Sciatic nerve (tissue), 2 donors: ENCODE data around the gene CFAP299. TPM values are rescaled to one million over a fixed set of nuclear protein-coding genes. Genes with fewer than 3 reads are reported as not detected.

ENCODE experiments used
- ATAC-seq: fragments of 200-7000 bp; cut with Tn5 transposase; one replicate; pipeline ENCODE4 v1.9.1; 2020; ENCODE audit warnings: mild to moderate bottlenecking, moderate library complexity
- DNase-seq: peaks from one replicate; pipeline ENCODE4 v3.0.0-alpha.2; 2020; ENCODE audit warnings: low spot score
- intact Hi-C: fragments of 100-400 bp; cut with DNase I; formaldehyde crosslinking; loops from one replicate; pipeline ENCODE4 v1.14.2; 2022
- total RNA-seq: library from RNA; stranded (reverse); fragmentation: NEBNext Ultra II Directional; extraction: Animal tissue kit (Norgen Biotek cat#: 25700); gene quantifications from one replicate; pipeline ENCODE4 v1.2.1, GENCODE V29; 2021
- donor health status: DM: no; HTN: no; CAD: no.
- donor health status: DM: no; HTN: no; CAD: no.

The CFAP299 gene
- total RNA-seq, 1 donor from 2014 or later: 0.22 TPM

GRCh38 chr4:80918004-80918403, 582.5 kb downstream of the CFAP299 start:
- DNase-seq: no peak
- ATAC-seq: no peak
- intact Hi-C loops: no loop called here

- no peak for DNase-seq
- intact Hi-C loops: no loop called here
- no peak for ATAC-seq
These were observed 585.9 kb downstream of the CFAP299 start for GRCh38 chr4:80921441-80921840.

GRCh38 chr4:80922941-80923340, 587.4 kb downstream of the CFAP299 start:
- DNase-seq (no peak), ATAC-seq (no peak)
- intact Hi-C loops: no loop called here

GRCh38 chr4:80925293-80925692, 589.8 kb downstream of the CFAP299 start:
- ATAC-seq: no peak
- intact Hi-C loops: no loop called here
- DNase-seq: no peak

GRCh38 chr4:80926446-80926845, 590.9 kb downstream of the CFAP299 start:
- no peak for DNase-seq
- no peak for ATAC-seq
- intact Hi-C loops: no loop called here

GRCh38 chr4:80926891-80927290, 591.4 kb downstream of the CFAP299 start:
- ATAC-seq (no peak), DNase-seq (no peak)
- intact Hi-C loops: no loop called here

- ATAC-seq (no peak), DNase-seq (no peak)
- intact Hi-C loops: no loop called here
These were observed 591.9 kb downstream of the CFAP299 start for GRCh38 chr4:80927420-80927819.

GRCh38 chr4:80931631-80932081, 596.1 kb downstream of the CFAP299 start:
- no peak for DNase-seq
- intact Hi-C loops: no loop called here
- no peak for ATAC-seq

- ATAC-seq: no peak
- no peak for DNase-seq
- intact Hi-C loops: no loop called here
These were observed 612.6 kb downstream of the CFAP299 start for GRCh38 chr4:80948141-80948540.

- no peak for DNase-seq
- intact Hi-C loops: no loop called here
- ATAC-seq: no peak
These were observed 613.5 kb downstream of the CFAP299 start for GRCh38 chr4:80948995-80949394.

- ATAC-seq (no peak), DNase-seq (no peak)
- intact Hi-C loops: no loop called here
These were observed 620.9 kb downstream of the CFAP299 start for GRCh38 chr4:80956421-80956820.

GRCh38 chr4:80963051-80963450, 627.5 kb downstream of the CFAP299 start:
- DNase-seq: no peak
- intact Hi-C loops: no loop called here
- ATAC-seq: no peak

- DNase-seq (no peak), ATAC-seq (no peak)
- intact Hi-C loops: no loop called here
These were observed 631.8 kb downstream of the CFAP299 start for GRCh38 chr4:80967346-80967745.

GRCh38 chr4:80980239-80980638, 644.7 kb downstream of the CFAP299 start:
- ATAC-seq (no peak), DNase-seq (no peak)
- intact Hi-C loops: no loop called here

GRCh38 chr4:80986011-80986410, 650.5 kb downstream of the CFAP299 start:
- no peak for ATAC-seq
- intact Hi-C loops: no loop called here
- no peak for DNase-seq

GRCh38 chr4:80989921-80990544, 654.5 kb downstream of the CFAP299 start:
- ATAC-seq (no peak), DNase-seq (no peak)
- intact Hi-C loops: no loop called here

- ATAC-seq: no peak
- DNase-seq: no peak
- intact Hi-C loops: no loop called here
These were observed 655.3 kb downstream of the CFAP299 start for GRCh38 chr4:80990851-80991250.

- DNase-seq: no peak
- no peak for ATAC-seq
- intact Hi-C loops: no loop called here
These were observed 664.4 kb downstream of the CFAP299 start for GRCh38 chr4:80999943-81000342.

GRCh38 chr4:81003597-81004111, 668.1 kb downstream of the CFAP299 start:
- ATAC-seq (no peak), DNase-seq (no peak)
- intact Hi-C loops: no loop called here

GRCh38 chr4:81007417-81007816, 671.9 kb downstream of the CFAP299 start:
- intact Hi-C loops: no loop called here
- ATAC-seq (no peak), DNase-seq (no peak)
